ENCODE results near the gene CRYZ. TPM values are rescaled to one million over a fixed set of nuclear protein-coding genes. Genes with fewer than 3 reads are reported as not detected.
"Not testable (repeated sequence)": the region's sequence is repeated elsewhere in the genome, so short reads cannot be mapped to it uniquely, and the experiment has no call there.

Gene CRYZ
- polyA plus RNA-seq, 3 donors: 129 to 187 (median 161) TPM

DNA sequence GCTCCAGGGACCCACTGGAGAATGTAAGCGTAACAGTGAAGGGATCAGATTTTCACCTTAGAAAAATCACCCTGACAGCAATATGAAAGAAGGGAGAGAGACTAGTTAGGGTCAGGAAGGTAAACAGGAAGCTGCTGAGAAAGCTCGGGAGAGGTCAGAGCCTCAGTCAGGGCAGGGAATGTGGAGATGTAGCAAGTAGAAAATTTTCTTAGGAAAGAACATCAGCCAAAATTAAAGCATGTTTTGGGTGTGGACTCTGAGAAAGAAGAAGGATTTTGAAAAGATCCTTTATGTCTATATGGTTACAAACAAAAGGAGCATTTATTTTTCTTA is 42.5 kb downstream of the CRYZ start:
- no peak for DNase-seq

GRCh38 chr1:74689621-74690363 is 43.1 kb downstream of the CRYZ start:
- DNase-seq: peak; percentile 68

DNA sequence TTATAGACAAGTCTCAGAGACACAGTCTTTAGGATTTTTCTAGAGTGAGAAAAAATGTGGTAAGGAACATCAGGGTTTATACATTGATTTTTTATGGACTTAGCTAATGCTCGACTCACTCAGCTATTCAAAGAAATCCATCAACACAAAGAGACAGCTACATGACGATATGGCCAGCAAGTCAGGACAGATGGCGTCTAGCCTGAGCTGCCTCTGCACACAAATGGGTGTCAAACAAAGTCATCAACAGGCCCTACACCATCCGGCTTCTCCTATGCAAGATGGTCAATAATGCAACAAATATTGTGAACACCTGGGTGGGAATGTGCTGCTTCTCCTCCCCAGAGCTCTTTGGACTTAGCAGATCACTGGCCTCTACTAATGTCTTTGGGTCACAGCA is 45.9 kb downstream of the CRYZ start:
- no peak for DNase-seq

- no peak for DNase-seq
Observed at GRCh38 chr1:74684301-74684700, 48.5 kb downstream of the CRYZ start.

DNA sequence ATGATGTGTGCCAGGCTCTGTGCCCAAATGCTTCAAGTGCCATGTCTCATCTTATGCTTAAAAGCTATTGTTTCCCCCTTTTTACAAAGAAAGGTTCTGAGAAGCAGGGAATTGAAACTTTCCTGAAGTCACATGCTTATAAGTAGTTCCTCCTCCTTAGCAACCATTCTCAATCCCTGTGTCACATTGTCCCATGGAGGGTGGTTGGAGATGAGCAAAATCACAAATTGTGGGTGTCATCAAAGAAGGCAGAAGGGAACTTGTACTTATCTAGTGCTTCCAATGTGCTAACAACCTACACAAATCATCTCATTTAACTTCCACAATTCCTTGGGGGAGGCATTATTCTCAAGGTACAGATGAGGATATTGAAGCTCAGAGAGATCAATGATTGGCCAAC is 49.2 kb downstream of the CRYZ start:
- DNase-seq: no peak

- no peak for DNase-seq
Observed at GRCh38 chr1:74681851-74682250, 51.0 kb downstream of the CRYZ start.

- DNase-seq: no peak
Observed at GRCh38 chr1:74681449-74681848, 51.4 kb downstream of the CRYZ start.

GRCh38 chr1:74681001-74681400 is 51.8 kb downstream of the CRYZ start:
- DNase-seq: no peak

DNA sequence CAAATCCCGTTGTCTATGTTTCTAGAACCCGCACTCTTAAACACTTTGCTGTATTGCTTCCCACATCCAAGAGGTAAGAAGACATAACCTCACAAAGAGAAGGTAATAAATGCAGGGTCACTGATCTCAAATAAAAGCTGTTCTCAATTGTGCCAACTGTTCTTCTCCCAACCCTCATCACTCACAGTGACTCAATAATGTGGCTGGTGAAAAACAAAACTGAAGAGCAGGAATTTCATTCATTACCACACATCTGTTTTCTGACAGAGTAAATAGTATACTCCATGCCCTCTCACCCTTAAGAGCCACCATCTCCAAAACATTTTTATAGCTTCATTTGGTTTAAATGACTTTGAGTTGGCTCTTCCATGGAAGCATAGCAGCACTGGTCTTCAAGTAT is 53.0 kb downstream of the CRYZ start:
- DNase-seq: no peak

DNA sequence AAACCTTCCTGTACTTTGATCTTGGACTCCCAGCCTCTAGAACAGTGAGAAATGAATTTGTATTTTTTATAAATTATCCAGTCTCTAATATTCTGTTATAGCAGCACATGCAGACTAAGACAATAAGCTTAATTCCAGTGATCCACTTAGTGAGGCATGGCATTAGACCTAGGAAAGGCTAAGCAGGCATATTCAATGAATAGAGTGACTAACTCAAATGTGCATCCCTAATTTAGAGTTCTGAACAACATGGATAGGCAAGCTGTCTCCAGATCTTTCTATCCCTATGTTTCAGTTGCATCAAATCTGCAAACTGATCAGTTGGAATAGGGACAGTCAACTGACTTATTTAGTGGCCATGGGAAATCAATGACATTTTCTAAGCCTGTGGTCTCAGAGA is 54.9 kb downstream of the CRYZ start:
- DNase-seq: no peak

GRCh38 chr1:74674278-74675048 is 58.4 kb downstream of the CRYZ start:
- DNase-seq: no peak

DNA sequence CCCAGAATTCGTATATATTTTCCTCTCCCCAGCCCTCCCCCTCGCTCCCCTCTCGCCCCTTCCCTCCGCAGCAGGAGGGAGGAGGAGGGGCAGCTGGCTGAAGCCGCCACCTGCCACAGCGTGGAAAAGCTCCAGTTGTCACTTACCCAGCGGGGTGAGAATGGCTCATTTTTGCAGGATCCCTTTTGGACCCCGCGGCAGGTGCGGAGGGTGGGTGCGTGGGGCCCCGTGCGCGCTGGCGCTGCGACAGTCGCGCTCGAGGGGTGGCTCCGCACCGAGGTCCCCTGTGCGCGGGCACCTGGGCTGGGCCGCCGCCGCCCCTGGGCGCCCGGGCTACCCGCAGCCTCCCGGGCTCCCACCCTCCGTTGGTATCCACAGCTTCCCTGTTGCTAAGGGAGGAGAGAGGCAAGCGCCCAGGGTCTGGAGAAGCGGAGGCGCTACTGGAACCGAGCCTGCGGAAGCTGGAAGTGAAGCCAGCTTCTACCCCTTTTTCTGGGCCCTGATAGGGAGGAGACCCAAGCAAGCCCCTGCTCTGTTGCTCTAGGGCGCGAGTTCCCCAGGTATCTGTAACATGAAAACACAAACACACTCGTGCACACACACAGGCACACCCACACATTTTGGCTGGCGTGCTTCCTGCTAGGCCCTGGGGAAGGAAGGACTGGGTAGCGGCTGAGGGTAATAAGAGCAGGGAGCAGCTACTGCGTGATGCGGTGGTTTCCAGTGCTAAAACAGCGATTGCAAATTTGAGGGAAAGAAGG is 59.3 kb downstream of the CRYZ start, which contains the start of gene ERICH3:
Gene ERICH3 (minus strand): TSS at position 442 of the 761 bp plus-strand sequence. CDS start 273 bp downstream, at position 169.
- DNase-seq: no peak

- not testable (repeated sequence) for DNase-seq
Observed at GRCh38 chr1:74670866-74671265, 62.0 kb downstream of the CRYZ start.

Other genes starting within 250 kb of the CRYZ start
- gene LRRC53, start 220.4 kb downstream of the CRYZ start, polyA plus RNA-seq (ENCODE audit: insufficient read length in 3 of 3): under 1 TPM in 2 of 3 donors, not detected in 1; 0.01 to 0.04 TPM
- gene ERICH3, start 59.3 kb downstream of the CRYZ start, polyA plus RNA-seq (ENCODE audit: insufficient read length in 3 of 3): under 1 TPM; 0.46 to 0.77 (median 0.47) TPM
- gene TYW3, start 102 bp upstream of the CRYZ start, polyA plus RNA-seq (ENCODE audit: insufficient read length in 3 of 3): 10 to 100 TPM; 30.7 to 34.9 (median 33.6) TPM

Data from renal pelvis (tissue), 4 donors.